CD4-positive, CD25-positive, alpha-beta regulatory T cell (primary cell): ENCODE measurements around the gene PCED1B. TPM values are rescaled to one million over a fixed set of nuclear protein-coding genes. Genes with fewer than 3 reads are reported as not detected.

Experiments used
- ATAC-seq, 2 donors: fragments of 150-1000 bp; cut with Tn5 transposase; one replicate each; pipeline ENCODE4 v1.10.0; 2021; ENCODE audit warnings: low read depth in 2 of 2, moderate number of reproducible peaks in 2 of 2, moderate library complexity in 1 of 2
- DNase-seq, 3 donors: peaks; one replicate each; pipeline versions ENCODE4 v3.0.0 to v3.0.0-alpha.2; 2012 to 2022; ENCODE audit warnings: mixed read lengths in 1 of 3
- H3K27ac ChIP-seq: one replicate; pipeline ENCODE4 v1.7.0; 2013; ENCODE audit warnings: mild to moderate bottlenecking, low read length; ENCODE audit not compliant: insufficient read depth, poor library complexity, severe bottlenecking
- H3K27me3 ChIP-seq: one replicate; pipeline ENCODE4 v1.7.0; 2013; ENCODE audit warnings: low read length; ENCODE audit not compliant: control insufficient read depth, insufficient read depth
- H3K36me3 ChIP-seq: one replicate; pipeline ENCODE4 v1.7.0; 2013; ENCODE audit warnings: mild to moderate bottlenecking, low read length, moderate library complexity; ENCODE audit not compliant: control insufficient read depth, insufficient read depth
- H3K4me1 ChIP-seq: 2 replicates; pipeline ENCODE4 v1.7.0; 2013; ENCODE audit warnings: mild to moderate bottlenecking, low read length; ENCODE audit not compliant: insufficient read depth, control insufficient read depth, poor library complexity, severe bottlenecking
- H3K4me3 ChIP-seq: one replicate; pipeline ENCODE4 v1.7.0; 2013; ENCODE audit warnings: low read depth, mild to moderate bottlenecking, low read length, moderate library complexity
- H3K9me3 ChIP-seq, 2 experiments: 1 replicate in 1 of 2; 2 replicates in 1 of 2; pipeline ENCODE4 v1.7.0; 2013; ENCODE audit warnings: low read length in 2 of 2, mild to moderate bottlenecking in 1 of 2, moderate library complexity in 1 of 2; ENCODE audit not compliant: control insufficient read depth in 2 of 2
- H3K27ac Mint-ChIP-seq, 3 donors: one replicate each; pipeline ENCODE4 v1.8.0; 2020 to 2022; ENCODE audit warnings: mild to moderate bottlenecking in 3 of 3, mixed read lengths in 3 of 3, moderate library complexity in 2 of 3
- H3K27me3 Mint-ChIP-seq: one replicate; pipeline ENCODE4 v1.8.0; 2022; ENCODE audit warnings: mild to moderate bottlenecking, mixed read lengths
- H3K36me3 Mint-ChIP-seq: one replicate; pipeline ENCODE4 v1.8.0; 2020; ENCODE audit warnings: mixed read lengths
- H3K4me1 Mint-ChIP-seq, 4 donors: one replicate each; pipeline ENCODE4 v1.8.0; 2020 to 2022; ENCODE audit warnings: mixed read lengths in 4 of 4, mild to moderate bottlenecking in 1 of 4
- H3K4me3 Mint-ChIP-seq, 4 donors: one replicate each; pipeline ENCODE4 v1.8.0; 2020 to 2022; ENCODE audit warnings: mild to moderate bottlenecking in 4 of 4, mixed read lengths in 4 of 4, moderate library complexity in 3 of 4
- H3K9me3 Mint-ChIP-seq, 7 donors: one replicate each; pipeline ENCODE4 v1.8.0; 2020 to 2022; ENCODE audit warnings: mixed read lengths in 7 of 7, mild to moderate bottlenecking in 3 of 7, moderate library complexity in 2 of 7
- polyA plus RNA-seq, 4 donors: library from polyadenylated mRNA; unstranded; fragments of 300-500 nt; fragmentation: Illumina TruSeq; gene quantifications; one replicate each; pipeline ENCODE4 v1.2.3, GENCODE V29; 2021
- total RNA-seq: library from RNA; stranded (reverse); gene quantifications from one replicate; pipeline ENCODE4 v1.2.3, GENCODE V29; 2022

The PCED1B gene
- total and polyA plus RNA-seq, 5 donors from 2014 or later: 56.7 to 74.5 (median 64.9) TPM

DNA sequence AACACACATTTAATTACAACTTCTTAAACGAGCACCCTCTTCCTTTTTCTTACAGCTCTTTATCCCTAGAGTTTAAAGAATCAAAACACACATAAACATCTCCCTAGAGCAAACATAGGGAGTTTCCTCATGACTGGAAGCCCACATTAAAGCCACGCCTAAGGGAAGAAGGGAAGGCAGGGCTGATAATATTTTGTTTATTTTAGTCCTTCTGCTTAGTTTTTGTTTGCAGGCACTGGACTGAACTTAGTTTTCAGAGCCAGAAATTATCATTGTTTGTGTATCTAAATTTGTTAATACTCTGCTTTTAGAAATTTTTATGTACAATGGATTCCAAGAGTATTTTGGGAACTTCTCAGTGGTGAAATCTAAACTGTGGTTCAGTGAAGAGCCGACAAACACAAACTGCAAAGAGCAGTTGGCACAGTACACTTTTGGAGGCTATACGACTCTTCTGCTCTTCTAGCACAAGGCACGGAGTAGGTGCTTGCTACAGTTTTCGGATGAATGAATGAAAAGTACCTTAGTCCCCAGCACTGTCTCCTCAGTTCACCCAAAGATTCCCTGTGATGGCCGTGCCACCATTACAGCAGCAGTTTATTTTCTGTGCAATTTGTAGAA, 18.0 kb downstream of the PCED1B start:
- Mint-ChIP-seq H3K4me3 (no peak overlapping the region), H3K4me1 (peaks cover 18 to 34% (median 30%) of the 10 kb centered on the region in 4 donors), H3K27me3 (no peaks in the 10 kb centered on the region), H3K27ac (peak overlapping the region in 1 of 3 donors; percentile 43), H3K36me3 (peaks cover 10% of the 10 kb centered on the region), H3K9me3 (peaks cover 0 to 4% (median 0%) of the 10 kb centered on the region in 7 donors)
- H3K4me1 ChIP-seq: peaks cover 4% of the 10 kb centered on the region
- H3K4me3 ChIP-seq: no peak overlapping the region
- no peak overlapping the region for H3K27ac ChIP-seq
- H3K27me3 ChIP-seq: no peaks in the 10 kb centered on the region
- ATAC-seq (no peak), DNase-seq (no peak)
- no peaks in the 10 kb centered on the region for H3K36me3 ChIP-seq
- no peaks in the 10 kb centered on the region for H3K9me3 ChIP-seq

GRCh38 chr12:47098099-47098498, 18.7 kb downstream of the PCED1B start:
- Mint-ChIP-seq H3K4me1 (peaks cover 18 to 33% (median 26%) of the 10 kb centered on the region in 4 donors), H3K27ac (no peak overlapping the region), H3K4me3 (no peak overlapping the region), H3K27me3 (no peaks in the 10 kb centered on the region), H3K9me3 (peaks cover 0 to 4% (median 0%) of the 10 kb centered on the region in 7 donors), H3K36me3 (peaks cover 11% of the 10 kb centered on the region)
- H3K27me3 ChIP-seq: no peaks in the 10 kb centered on the region
- DNase-seq (no peak), ATAC-seq (no peak)
- H3K36me3 ChIP-seq: no peaks in the 10 kb centered on the region
- H3K4me3 ChIP-seq: no peak overlapping the region
- H3K9me3 ChIP-seq: no peaks in the 10 kb centered on the region
- no peak overlapping the region for H3K27ac ChIP-seq
- H3K4me1 ChIP-seq: peaks cover 4% of the 10 kb centered on the region

DNA sequence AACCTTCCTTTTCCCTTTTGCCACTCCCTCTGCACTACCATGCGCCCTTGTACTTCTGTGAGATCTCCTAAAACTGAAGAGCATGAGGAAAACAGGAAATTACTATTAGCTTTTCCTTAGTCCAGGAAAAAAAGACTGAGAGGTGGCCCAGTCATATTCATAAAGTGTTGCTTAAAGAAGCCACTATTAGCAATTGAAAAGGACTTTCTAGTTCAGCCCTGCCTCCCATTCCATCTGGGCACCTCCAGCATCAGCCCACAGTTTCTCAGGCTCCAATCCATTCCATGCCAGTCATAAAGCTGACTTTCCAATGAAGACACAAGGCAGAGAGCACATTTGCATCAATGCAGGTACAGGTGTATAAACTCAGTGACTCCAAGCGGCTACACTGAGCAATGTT, 20.2 kb downstream of the PCED1B start:
- ATAC-seq (no peak), DNase-seq (no peak)
- Histone ChIP-seq H3K4me1 (no peaks in the 10 kb centered on the region), H3K9me3 (no peaks in the 10 kb centered on the region), H3K4me3 (no peak overlapping the region), H3K27ac (no peak overlapping the region), H3K36me3 (no peaks in the 10 kb centered on the region), H3K27me3 (no peaks in the 10 kb centered on the region)
- H3K36me3 Mint-ChIP-seq: peaks cover 15% of the 10 kb centered on the region
- no peak overlapping the region for H3K27ac Mint-ChIP-seq
- H3K27me3 Mint-ChIP-seq: no peaks in the 10 kb centered on the region
- H3K4me3 Mint-ChIP-seq: no peak overlapping the region
- peaks cover 0 to 4% (median 0%) of the 10 kb centered on the region in 7 donors for H3K9me3 Mint-ChIP-seq
- peaks cover 7 to 19% (median 11%) of the 10 kb centered on the region in 4 donors for H3K4me1 Mint-ChIP-seq

- peaks cover 4 to 16% (median 7%) of the 10 kb centered on the region in 4 donors for H3K4me1 Mint-ChIP-seq
- H3K27me3 ChIP-seq: no peaks in the 10 kb centered on the region
- H3K4me1 ChIP-seq: no peaks in the 10 kb centered on the region
- H3K4me3 Mint-ChIP-seq: no peak overlapping the region
- no peak overlapping the region for H3K27ac ChIP-seq
- no peak overlapping the region for H3K4me3 ChIP-seq
- peaks cover 0 to 3% (median 0%) of the 10 kb centered on the region in 7 donors for H3K9me3 Mint-ChIP-seq
- peaks cover 17% of the 10 kb centered on the region for H3K36me3 Mint-ChIP-seq
- H3K9me3 ChIP-seq: no peaks in the 10 kb centered on the region
- no peak overlapping the region for H3K27ac Mint-ChIP-seq
- no peaks in the 10 kb centered on the region for H3K36me3 ChIP-seq
- H3K27me3 Mint-ChIP-seq: no peaks in the 10 kb centered on the region
- DNase-seq (no peak), ATAC-seq (no peak)
These were observed 20.7 kb downstream of the PCED1B start for GRCh38 chr12:47100160-47100559.

- H3K4me3 ChIP-seq: no peak overlapping the region
- no peaks in the 10 kb centered on the region for H3K27me3 Mint-ChIP-seq
- no peaks in the 10 kb centered on the region for H3K36me3 ChIP-seq
- no peaks in the 10 kb centered on the region for H3K27me3 ChIP-seq
- no peak for DNase-seq
- no peak overlapping the region for H3K4me3 Mint-ChIP-seq
- no peak for ATAC-seq
- no peaks in the 10 kb centered on the region for H3K9me3 Mint-ChIP-seq
- H3K36me3 Mint-ChIP-seq: peaks cover 29% of the 10 kb centered on the region
- H3K4me1 ChIP-seq: no peaks in the 10 kb centered on the region
- H3K27ac ChIP-seq: no peak overlapping the region
- H3K9me3 ChIP-seq: no peaks in the 10 kb centered on the region
- H3K27ac Mint-ChIP-seq: no peak overlapping the region
- H3K4me1 Mint-ChIP-seq: peaks cover 0 to 12% (median 4%) of the 10 kb centered on the region in 4 donors
These were observed 23.0 kb downstream of the PCED1B start for GRCh38 chr12:47102406-47102805.

- Mint-ChIP-seq H3K27ac (no peak overlapping the region), H3K27me3 (no peaks in the 10 kb centered on the region), H3K4me3 (no peak overlapping the region), H3K36me3 (peaks cover 32% of the 10 kb centered on the region), H3K4me1 (peaks cover 0 to 12% (median 4%) of the 10 kb centered on the region in 4 donors), H3K9me3 (no peaks in the 10 kb centered on the region)
- Histone ChIP-seq H3K4me1 (no peaks in the 10 kb centered on the region), H3K36me3 (no peaks in the 10 kb centered on the region), H3K27ac (no peak overlapping the region), H3K4me3 (no peak overlapping the region), H3K27me3 (no peaks in the 10 kb centered on the region), H3K9me3 (no peaks in the 10 kb centered on the region)
- DNase-seq (no peak), ATAC-seq (no peak)
These were observed 23.6 kb downstream of the PCED1B start for GRCh38 chr12:47102845-47103651.

DNA sequence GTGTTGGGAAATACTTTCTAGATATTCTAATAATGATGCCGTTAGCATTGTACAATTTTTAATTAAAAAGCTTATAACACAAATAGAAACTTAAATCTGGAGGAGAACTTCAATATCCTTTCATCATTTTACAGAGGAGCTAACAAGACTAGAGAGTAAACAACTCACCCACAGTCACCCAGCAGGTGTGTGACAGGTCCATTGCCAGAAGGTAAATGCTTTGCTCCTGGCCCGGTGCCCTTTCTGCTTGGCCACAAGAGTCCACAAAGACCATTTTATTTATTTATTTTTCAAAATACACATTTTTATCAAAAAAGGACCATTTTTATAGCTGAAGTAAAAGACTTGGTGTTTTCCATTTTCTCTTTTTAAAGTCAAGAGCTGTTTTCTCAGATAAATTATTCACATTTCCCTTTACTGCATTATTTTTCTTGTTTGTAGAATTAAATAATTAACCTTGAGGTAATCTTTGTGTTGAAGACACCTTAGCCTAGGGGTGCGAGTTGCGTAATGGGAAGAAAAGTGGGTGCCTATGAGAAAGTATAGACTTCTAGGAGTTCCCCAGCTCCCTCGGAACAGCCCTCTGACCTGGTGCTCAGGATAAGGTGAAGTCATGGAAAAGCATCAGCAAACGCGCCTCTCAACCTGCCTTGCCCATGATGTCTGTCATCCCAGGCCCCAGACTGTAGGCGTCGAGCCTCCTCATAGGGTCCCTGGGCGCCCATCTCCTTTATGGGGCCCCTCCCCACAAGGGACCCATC, 26.7 kb downstream of the PCED1B start:
- Histone ChIP-seq H3K36me3 (no peaks in the 10 kb centered on the region), H3K27ac (no peak overlapping the region), H3K9me3 (no peaks in the 10 kb centered on the region), H3K4me3 (no peak overlapping the region), H3K4me1 (peaks cover 3% of the 10 kb centered on the region), H3K27me3 (no peaks in the 10 kb centered on the region)
- H3K36me3 Mint-ChIP-seq: peaks cover 57% of the 10 kb centered on the region
- no peaks in the 10 kb centered on the region for H3K9me3 Mint-ChIP-seq
- DNase-seq: no peak
- no peaks in the 10 kb centered on the region for H3K27me3 Mint-ChIP-seq
- H3K4me3 Mint-ChIP-seq: no peak overlapping the region
- H3K27ac Mint-ChIP-seq: peak overlapping the region in 1 of 3 donors; percentile 9
- no peak for ATAC-seq
- H3K4me1 Mint-ChIP-seq: peaks cover 6 to 18% (median 15%) of the 10 kb centered on the region in 4 donors
